ENCODE results near the gene SPTAN1. TPM values are rescaled to one million over a fixed set of nuclear protein-coding genes. Genes with fewer than 3 reads are reported as not detected.

Gene SPTAN1
- total RNA-seq, 1 donor from 2014 or later = 355 TPM

- Mint-ChIP-seq H3K27ac (ENCODE audit: unreplicated experiment) (no peak overlapping the region), H3K36me3 (ENCODE audit: unreplicated experiment) (peaks cover 1% of the 10 kb centered on the region), H3K4me3 (ENCODE audit: unreplicated experiment) (no peak overlapping the region), H3K27me3 (ENCODE audit: unreplicated experiment) (no peaks in the 10 kb centered on the region), H3K4me1 (ENCODE audit: unreplicated experiment) (peaks cover 53% of the 10 kb centered on the region), H3K9me3 (ENCODE audit: unreplicated experiment) (no peaks in the 10 kb centered on the region)
- TF ChIP-seq, protein P1, sequence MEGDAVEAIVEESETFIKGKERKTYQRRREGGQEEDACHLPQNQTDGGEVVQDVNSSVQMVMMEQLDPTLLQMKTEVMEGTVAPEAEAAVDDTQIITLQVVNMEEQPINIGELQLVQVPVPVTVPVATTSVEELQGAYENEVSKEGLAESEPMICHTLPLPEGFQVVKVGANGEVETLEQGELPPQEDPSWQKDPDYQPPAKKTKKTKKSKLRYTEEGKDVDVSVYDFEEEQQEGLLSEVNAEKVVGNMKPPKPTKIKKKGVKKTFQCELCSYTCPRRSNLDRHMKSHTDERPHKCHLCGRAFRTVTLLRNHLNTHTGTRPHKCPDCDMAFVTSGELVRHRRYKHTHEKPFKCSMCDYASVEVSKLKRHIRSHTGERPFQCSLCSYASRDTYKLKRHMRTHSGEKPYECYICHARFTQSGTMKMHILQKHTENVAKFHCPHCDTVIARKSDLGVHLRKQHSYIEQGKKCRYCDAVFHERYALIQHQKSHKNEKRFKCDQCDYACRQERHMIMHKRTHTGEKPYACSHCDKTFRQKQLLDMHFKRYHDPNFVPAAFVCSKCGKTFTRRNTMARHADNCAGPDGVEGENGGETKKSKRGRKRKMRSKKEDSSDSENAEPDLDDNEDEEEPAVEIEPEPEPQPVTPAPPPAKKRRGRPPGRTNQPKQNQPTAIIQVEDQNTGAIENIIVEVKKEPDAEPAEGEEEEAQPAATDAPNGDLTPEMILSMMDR (IDR thresholded peaks at IDR 0.05) = no peak
- no peak for DNase-seq (ENCODE audit: extremely low spot score, unreplicated experiment)
Measured at GRCh38 chr9:128554155-128554862, 1.9 kb downstream of the SPTAN1 start.

GRCh38 chr9:128555180-128555721, 2.9 kb downstream of the SPTAN1 start:
- no peaks in the 10 kb centered on the region for H3K27me3 Mint-ChIP-seq (ENCODE audit: unreplicated experiment)
- peaks cover 47% of the 10 kb centered on the region for H3K4me1 Mint-ChIP-seq (ENCODE audit: unreplicated experiment)
- no peak overlapping the region for H3K27ac Mint-ChIP-seq (ENCODE audit: unreplicated experiment)
- TF ChIP-seq, protein P1 (IDR thresholded peaks at IDR 0.05) = no peak
- H3K9me3 Mint-ChIP-seq (ENCODE audit: unreplicated experiment) = no peaks in the 10 kb centered on the region
- peaks cover 1% of the 10 kb centered on the region for H3K36me3 Mint-ChIP-seq (ENCODE audit: unreplicated experiment)
- no peak overlapping the region for H3K4me3 Mint-ChIP-seq (ENCODE audit: unreplicated experiment)
- no peak for DNase-seq (ENCODE audit: extremely low spot score, unreplicated experiment)

- no peak overlapping the region for H3K27ac Mint-ChIP-seq (ENCODE audit: unreplicated experiment)
- H3K9me3 Mint-ChIP-seq (ENCODE audit: unreplicated experiment) = no peaks in the 10 kb centered on the region
Measured at GRCh38 chr9:128556276-128556675, 3.9 kb downstream of the SPTAN1 start.

DNA sequence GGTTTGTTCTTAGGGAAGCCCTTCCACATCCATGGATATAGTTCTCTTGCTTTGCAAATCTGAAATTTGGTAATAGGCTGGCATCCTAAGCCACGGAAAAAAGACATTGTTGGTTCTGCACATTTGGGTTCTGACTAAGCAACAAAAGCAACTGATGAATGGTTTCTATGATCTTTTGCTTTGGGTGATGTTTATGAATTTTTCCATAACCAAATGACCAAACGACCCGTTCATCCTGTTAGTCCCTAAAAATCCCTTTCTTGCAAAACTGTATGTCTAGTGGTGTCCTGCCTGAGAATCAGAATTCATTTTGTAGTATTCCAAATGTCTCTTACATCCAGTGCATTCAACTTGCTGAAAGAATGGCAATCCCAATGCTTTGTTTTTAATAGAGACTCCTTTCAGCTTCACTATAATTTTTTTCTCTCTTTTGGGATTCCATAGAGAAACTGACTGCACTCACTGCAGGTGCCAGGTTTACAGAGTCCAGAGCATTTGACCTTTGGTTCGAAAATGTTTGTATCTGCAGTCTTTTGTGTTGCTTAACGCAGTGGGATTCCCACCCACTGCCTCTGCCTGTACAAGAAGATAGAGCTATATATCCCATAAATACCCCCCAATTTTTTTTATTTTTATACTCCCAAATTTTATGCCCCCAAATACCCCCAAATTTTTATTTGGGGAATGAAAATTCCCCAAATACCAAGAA, 4.7 kb downstream of the SPTAN1 start:
- TF ChIP-seq, protein P1 (IDR thresholded peaks at IDR 0.05) = no peak
- Mint-ChIP-seq H3K9me3 (ENCODE audit: unreplicated experiment) (no peaks in the 10 kb centered on the region), H3K36me3 (ENCODE audit: unreplicated experiment) (peaks cover 5% of the 10 kb centered on the region), H3K4me3 (ENCODE audit: unreplicated experiment) (no peak overlapping the region), H3K27ac (ENCODE audit: unreplicated experiment) (peak overlapping the region; percentile 7), H3K27me3 (ENCODE audit: unreplicated experiment) (no peaks in the 10 kb centered on the region), H3K4me1 (ENCODE audit: unreplicated experiment) (peaks cover 34% of the 10 kb centered on the region)
- DNase-seq (ENCODE audit: extremely low spot score, unreplicated experiment) = no peak

More at GRCh38 chr9:128556276-128556675, 3.9 kb downstream of the SPTAN1 start:
- Mint-ChIP-seq H3K27me3 (ENCODE audit: unreplicated experiment) (no peaks in the 10 kb centered on the region), H3K4me1 (ENCODE audit: unreplicated experiment) (peaks cover 39% of the 10 kb centered on the region), H3K36me3 (ENCODE audit: unreplicated experiment) (peaks cover 1% of the 10 kb centered on the region), H3K4me3 (ENCODE audit: unreplicated experiment) (no peak overlapping the region)
- DNase-seq (ENCODE audit: extremely low spot score, unreplicated experiment) = no peak
- TF ChIP-seq, protein P1 (IDR thresholded peaks at IDR 0.05) = no peak

Data from osteocyte (in vitro differentiated cells).